GM15510 (cell line): Measurements from ENCODE around the gene RGS7.

Source experiments
- POLR2A ChIP-seq: IDR thresholded peaks from 3 replicates; pipeline ENCODE4 v1.6.1; 2011; ENCODE audit warnings: borderline replicate concordance; ENCODE audit not compliant: insufficient read length; ENCODE audit errors: extremely low read depth

RGS7 gene

DNA sequence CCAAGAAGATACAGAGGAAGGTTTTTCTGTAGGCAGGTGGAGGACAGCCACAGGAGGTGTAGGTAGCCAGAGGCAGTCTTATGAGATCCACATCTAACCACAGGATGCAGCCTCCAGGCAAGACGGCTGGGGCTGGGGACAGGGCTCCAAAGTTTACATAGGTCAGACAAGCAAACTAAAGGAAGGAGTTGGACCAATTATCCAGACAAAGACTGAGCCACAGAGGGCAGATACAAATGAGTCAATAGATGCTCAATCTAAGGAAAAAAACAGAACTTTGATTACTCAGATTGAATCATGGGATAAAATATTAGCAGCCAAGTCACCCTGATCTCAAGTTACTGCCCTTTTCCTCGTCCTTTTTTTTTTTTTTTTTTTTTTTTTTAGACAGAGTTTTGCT lies 91.6 kb downstream of the RGS7 start:
- no peak for TF ChIP-seq POLR2A

DNA sequence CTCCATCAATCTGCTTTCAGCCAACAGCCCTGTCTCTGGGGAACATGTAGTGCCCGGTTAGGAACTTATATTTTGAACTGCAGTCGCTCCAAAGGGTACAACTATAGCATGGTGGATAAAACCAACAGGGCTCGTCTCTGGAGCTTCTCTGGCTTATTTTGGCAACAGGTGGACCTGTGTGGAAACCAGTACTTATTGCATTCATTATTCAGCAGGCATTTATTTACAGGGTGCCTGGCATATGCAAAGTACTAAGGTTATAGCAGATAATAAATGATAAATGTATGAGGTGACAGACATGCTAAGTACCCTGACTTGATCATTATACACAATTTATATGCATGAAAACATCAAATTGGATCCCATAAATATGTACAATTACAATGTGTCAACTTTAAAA lies 93.7 kb downstream of the RGS7 start:
- no peak for TF ChIP-seq POLR2A

DNA sequence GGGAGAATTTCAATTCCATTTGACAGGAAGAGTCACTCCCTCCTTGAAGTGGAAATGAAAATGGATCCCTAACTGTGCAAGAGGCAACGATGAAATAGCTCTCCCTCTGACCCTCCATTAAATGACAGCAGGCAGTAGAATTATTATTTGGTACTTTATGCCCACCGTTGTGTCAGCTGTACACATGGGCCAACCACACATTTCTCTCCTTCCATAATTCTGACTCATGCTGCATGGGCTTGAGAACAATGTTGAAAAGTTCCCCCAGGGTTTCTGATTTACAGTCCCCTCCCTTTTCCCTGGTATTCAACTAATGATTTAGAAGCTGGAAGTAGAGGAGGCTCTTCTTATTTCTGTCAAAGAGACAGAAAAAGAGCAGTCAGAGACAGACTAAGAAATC lies 103.5 kb downstream of the RGS7 start:
- TF ChIP-seq POLR2A, result no peak

DNA sequence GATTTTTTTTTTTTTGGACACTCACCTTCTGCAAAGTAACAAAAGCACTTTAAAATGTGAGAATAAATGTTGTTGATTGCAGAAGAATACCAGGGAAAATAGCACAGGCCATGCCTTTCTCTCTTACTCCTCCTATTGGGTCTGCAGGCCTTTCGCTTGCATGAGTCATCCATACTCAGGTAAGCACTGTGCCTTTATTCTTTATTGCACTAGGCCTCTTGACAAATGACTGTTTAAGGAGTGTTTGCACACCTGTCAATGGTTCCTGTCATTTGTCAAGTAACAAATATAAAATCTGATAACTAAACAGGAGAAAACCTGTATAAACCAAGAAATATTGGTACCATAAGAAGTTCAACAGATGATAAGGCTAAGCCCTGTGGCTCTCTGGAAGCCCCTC lies 106.5 kb downstream of the RGS7 start:
- TF ChIP-seq POLR2A, result no peak

DNA sequence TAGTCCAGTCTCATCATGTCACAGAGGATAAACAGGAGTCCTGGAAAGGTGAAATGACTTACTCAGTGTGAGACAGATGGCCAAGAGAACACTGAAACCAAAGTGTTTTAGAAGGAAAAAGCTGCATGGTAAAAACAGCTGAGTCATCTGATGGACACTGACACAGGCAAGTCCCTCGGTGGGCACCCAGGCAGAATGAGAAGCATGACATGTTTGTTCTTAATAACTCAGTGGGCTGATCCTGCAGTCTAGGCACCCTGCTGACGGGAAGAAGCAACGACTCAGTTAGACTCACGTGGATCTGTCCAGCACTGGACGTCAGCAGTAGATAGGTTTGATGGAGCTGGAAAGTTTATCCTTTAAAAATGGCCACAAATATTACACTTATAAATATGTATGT lies 116.9 kb downstream of the RGS7 start:
- TF ChIP-seq POLR2A, result no peak

DNA sequence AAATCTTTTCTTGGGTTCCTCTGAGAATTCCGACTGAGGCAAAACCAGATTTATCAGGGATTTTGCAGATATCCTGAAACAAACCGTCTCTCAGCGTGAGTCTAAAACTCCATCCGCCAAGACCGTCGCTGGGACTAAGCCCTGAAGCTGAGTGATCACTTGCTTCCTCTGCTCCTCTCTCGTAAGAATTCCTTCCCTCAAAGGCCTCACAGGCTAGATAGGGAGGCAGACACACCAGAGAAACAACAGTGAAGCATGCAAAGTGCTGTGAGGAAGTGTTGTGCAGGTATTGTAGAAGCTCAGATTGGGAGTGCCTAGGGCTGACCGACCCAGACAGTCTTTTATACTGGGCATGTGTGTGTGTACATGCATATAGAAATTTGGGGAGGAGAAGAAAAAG lies 119.1 kb downstream of the RGS7 start:
- no peak for TF ChIP-seq POLR2A

DNA sequence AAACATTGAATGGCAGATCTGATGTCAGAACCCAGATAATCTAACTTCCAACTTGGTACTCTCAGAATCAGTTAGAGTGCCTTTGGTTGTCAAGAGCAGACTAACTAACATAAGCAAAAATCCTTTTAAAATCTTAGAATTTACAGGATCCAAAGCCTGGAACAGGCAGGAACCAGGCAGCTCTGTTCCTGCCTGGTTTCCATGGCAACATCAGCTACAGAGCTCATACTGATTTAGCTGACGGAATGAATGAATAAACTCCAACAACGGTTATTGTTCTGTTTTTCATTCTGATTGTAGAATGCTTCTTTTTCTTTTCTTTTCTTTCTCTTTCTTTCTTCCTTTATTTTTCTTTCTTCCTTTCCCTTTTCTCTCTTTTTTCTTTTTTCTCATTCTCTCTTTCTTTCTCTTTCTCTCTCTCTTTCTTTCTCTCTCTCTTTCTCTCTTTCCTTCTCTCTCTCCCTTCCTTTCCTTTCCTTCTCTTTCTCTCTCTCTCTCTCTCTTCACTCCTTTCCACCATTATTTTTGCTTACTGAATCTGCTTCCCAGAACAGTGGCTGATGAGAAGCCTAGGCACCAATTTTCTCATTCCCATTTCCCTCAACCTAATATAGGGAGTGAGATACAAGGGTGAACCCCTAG lies 121.6 kb downstream of the RGS7 start:
- no peak for TF ChIP-seq POLR2A

DNA sequence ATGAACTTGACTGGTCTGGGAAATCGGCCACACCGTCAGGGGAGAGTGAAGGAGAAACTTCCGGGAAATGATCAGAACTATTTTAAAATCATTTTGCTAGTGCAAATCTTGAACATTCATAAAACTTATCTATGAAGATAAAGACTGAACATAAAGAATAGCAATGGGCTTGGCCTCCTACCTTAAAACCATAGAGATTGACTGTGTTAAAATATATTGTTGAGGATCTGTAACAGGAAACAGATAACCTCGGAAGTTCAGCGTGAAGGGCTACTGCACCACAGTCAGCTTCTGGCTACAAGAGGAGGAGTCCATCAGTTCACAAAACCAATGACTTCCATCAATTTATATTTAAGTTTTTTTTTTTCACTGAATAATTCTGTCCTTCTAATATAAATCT lies 127.3 kb downstream of the RGS7 start:
- no peak for TF ChIP-seq POLR2A

DNA sequence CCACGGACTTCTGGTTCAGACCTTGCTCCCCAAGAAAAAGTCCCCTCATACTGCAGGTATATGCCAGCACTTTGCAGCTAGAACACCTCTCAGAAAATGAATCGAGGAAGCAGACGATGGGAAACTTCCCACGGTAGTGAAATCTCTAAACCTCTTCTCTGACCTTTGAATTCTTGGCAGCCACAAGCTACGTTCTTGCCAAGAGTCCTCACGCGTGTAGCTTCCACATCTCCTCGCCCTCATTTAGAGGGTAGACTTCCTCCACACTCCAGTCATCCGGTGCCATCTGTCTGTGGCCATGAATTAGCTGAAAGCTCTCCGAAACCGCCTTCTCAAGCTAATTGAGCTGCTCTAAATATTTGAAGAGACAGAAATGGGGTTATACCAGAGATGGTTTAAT lies 127.8 kb downstream of the RGS7 start:
- no peak for TF ChIP-seq POLR2A

DNA sequence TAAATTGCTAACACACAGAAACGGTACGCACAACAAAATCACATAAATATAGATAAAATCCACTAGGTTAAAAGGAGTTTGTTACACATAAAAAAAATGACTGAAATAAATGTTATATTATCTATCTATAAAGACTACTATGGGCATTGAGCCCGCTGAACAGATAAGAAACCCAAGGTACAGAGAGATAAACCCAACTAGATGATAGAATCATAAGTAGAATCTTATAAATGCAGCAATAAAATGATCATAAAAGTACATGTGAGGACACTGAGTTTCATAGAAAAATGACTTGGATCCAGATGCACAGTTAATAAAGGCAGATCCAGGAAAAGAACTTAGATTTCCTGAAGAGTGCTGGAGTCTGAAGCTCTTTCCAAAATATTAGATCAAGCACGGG lies 128.7 kb downstream of the RGS7 start:
- no peak for TF ChIP-seq POLR2A

DNA sequence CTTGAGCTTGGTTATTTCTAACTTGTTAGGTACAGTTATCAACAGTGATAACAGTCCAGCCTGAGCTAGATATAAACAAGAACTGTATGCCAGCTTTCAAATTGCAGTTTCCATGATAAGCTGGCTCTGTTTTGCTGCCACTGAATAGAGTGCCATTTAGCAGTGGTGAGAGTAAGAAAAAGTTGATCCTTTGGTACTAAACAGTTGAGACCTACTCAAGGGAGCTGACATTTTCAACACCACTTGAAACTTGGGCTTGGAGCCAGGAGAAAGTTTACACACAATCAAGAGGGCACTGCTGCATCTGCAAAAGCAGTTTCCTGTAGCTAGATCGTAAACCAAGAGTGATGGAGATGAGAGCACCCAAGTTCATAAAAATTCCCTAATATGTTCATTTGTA lies 131.3 kb downstream of the RGS7 start:
- no peak for TF ChIP-seq POLR2A

DNA sequence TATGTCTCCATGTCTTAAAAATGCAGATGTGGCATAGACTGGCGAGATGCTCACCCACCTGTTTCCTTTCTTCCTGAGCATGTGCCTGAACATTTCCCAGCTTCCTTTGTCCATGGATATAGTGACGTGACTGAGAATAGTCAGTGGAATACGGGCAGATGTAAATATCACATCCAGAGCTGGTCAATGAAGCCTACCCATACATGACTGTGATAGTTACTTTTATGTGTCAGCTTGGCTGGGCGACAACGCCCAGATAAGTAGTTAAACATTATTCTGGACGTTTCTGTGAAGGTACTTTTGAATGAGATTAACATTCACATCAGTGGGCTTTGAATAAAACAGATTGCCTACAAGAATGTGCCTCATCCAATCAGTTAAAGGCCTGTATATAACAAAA lies 135.7 kb downstream of the RGS7 start:
- no peak for TF ChIP-seq POLR2A

DNA sequence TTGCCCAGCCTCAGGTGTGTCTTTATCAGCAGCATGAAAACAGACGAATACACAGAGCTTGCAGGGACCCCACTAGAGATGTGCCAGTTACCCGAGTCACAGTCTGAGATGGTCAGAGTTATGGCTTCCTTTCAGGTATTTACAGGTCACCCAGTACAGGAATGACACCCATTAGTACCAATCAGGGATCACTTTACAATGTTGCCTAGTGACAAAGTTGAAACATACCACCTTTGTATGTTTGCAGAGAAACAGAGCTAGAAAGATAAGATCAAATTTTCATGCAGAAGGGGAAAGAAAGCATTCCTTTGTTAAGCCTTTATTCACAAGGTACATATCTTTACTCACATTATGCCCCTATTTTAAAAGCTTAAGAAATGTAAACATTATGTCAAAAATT lies 137.6 kb downstream of the RGS7 start:
- no peak for TF ChIP-seq POLR2A

DNA sequence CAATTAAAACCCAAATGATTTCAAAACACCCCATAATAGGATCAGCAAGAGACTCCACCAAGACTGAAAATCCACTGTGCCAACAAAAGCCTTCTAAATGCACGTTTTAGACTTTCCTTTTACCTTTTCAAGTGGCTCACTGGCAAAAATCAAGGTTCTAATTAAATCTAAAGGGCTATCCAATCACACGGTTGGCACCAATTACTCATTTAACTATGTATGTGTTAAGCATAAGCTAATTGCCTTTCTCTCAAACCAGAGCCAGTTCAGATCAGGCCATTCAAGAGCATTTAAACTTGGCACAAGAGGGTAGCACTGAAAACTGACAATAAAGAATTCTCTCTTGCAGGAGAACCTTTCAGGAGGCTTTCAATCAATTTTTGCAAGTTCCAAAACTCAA lies 139.5 kb downstream of the RGS7 start:
- TF ChIP-seq POLR2A, result no peak

DNA sequence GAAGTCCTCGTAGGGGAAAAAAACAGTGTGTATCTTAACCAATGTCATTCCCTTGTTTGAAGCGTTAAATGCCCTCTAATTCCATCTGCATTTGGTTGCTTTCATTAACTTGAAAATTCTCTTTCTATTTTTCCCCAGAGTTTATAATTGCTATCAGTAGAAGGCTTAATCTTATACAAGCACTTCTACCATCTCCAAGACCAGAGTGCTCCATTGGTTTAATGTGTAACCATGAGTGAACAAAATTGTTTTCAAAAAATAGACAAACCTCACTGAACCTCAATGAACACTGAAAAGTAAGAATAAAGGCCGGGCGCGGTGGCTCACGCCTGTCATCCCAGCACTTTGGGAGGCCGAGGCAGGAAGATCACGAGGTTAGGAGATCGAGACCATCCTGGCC lies 141.3 kb downstream of the RGS7 start:
- no peak for TF ChIP-seq POLR2A

DNA sequence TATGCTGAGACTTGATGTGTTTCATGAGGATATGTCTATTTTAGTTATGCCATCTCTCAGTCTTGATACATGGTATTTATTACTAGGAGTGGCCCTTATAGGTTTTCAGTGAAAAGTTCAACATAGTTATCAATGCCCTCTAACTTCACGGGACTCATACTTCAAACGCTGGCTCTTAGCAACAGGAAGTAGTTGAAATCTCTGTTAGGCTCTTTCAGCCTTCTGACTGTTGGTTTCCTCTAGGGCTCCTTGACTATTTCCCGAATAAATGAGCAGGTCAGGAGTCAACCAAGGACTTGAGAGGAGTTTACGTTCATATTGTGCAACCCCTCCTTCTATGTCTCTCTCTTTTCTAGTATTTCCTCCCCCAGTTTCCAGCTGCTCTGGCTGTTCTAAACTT lies 141.8 kb downstream of the RGS7 start:
- no peak for TF ChIP-seq POLR2A

DNA sequence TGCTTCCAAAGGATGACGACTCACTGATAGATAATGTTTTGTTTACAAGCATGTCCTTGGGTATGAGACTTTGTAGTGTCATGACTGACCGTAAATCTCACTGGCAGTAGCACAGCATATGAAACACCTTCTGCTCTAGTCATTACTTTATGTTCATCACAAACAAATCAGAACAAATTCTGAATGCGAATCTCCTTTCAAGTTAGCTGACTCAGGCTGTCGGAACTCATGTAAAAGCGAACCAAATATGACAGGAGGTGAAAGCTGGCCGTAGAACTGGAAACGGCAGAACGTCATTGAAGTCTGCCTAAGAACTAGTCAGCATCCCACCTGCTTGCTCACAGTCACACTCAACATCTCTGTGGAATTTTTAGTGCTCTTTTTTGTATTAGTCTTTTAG lies 143.9 kb downstream of the RGS7 start:
- TF ChIP-seq POLR2A, result no peak
